Measurements from ENCODE around the gene ACSL4. TPM values are rescaled to one million over a fixed set of nuclear protein-coding genes. Genes with fewer than 3 reads are reported as not detected.
A peak's percentile ranks its signal among the peaks of the same experiment; 100 is the strongest.
"Not testable (repeated sequence)": the region's sequence is repeated elsewhere in the genome, so short reads cannot be mapped to it uniquely, and the experiment has no call there.

The ACSL4 gene
- total RNA-seq, 3 donors from 2014 or later (not counting 1 experiment from before 2014, with no cell fraction given), result 19.8 to 28.4 (median 21.7) TPM

DNA sequence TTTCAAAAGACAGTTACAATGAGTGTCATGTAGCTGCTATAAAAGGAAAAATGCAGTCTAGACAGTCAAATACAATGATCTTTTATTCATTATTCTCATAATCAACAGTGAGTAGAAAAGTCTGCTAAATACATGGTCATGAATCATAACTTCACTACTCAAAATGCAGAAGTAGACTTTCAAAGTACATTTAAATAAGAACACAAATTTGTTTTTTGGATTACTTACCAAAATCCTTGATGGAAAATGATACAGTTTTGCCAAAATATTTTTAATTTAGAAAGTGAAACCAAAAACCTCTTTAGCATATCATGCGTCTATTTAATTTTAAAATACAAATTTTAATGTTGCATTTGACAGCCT, 4.9 kb downstream of the ACSL4 start:
- peak overlapping the region; percentile 72 for H3K4me3 Mint-ChIP-seq
- peak overlapping the region; percentile 63 to 67 for H3K27ac Mint-ChIP-seq

DNA sequence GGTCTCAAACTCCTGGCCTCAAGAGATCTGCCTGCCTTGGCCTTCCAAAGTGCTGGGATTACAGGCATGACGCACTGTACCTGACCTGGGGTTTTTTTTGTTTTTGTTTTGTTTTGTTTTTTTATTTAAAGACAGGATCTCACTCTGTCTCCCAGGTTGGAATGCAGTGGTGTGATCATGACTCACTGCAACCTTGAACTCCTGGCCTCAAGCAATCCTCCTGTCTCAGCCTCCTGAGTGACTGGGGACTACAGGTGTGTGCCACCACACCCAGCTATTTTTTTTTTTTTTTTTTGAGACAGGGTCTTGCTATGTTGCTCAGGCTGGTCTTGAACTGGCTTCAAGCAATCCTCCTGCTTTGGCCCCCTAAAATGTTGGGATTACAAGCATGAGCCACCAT, 8.1 kb downstream of the ACSL4 start:
- H3K4me3 Mint-ChIP-seq; H3K27me3 Mint-ChIP-seq (ENCODE audit: low read depth in 2 of 2); H3K27me3 ChIP-seq (ENCODE audit: control insufficient read depth, insufficient read depth, low read length): not testable (repeated sequence)

More for the DNA sequence above, 4.9 kb downstream of the ACSL4 start:
- ATAC-seq, result no peak
- Histone ChIP-seq H3K9me3 (ENCODE audit: control insufficient read depth, insufficient read depth, low read length) (no peaks in the 10 kb centered on the region), H3K36me3 (ENCODE audit: control insufficient read depth, insufficient read depth, low read length) (no peaks in the 10 kb centered on the region), H3K4me3 (ENCODE audit: low read length) (no peak overlapping the region), H3K27me3 (ENCODE audit: control insufficient read depth, insufficient read depth, low read length) (no peaks in the 10 kb centered on the region), H3K4me1 (ENCODE audit: control insufficient read depth, insufficient read depth, low read length) (no peaks in the 10 kb centered on the region), H3K27ac (ENCODE audit: low read length) (no peak overlapping the region)
- TF ChIP-seq, protein P1, sequence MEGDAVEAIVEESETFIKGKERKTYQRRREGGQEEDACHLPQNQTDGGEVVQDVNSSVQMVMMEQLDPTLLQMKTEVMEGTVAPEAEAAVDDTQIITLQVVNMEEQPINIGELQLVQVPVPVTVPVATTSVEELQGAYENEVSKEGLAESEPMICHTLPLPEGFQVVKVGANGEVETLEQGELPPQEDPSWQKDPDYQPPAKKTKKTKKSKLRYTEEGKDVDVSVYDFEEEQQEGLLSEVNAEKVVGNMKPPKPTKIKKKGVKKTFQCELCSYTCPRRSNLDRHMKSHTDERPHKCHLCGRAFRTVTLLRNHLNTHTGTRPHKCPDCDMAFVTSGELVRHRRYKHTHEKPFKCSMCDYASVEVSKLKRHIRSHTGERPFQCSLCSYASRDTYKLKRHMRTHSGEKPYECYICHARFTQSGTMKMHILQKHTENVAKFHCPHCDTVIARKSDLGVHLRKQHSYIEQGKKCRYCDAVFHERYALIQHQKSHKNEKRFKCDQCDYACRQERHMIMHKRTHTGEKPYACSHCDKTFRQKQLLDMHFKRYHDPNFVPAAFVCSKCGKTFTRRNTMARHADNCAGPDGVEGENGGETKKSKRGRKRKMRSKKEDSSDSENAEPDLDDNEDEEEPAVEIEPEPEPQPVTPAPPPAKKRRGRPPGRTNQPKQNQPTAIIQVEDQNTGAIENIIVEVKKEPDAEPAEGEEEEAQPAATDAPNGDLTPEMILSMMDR (IDR thresholded peaks at IDR 0.05), result no peak
- no CpG with 5 or more reads among the region's 1 CpG for WGBS (ENCODE audit: insufficient coverage)
- peaks cover 29 to 32% of the 10 kb centered on the region in 2 donors for H3K4me1 Mint-ChIP-seq
- peaks cover 0 to 10% of the 10 kb centered on the region in 2 donors for H3K27me3 Mint-ChIP-seq (ENCODE audit: low read depth in 2 of 2)
- intact Hi-C loops (cut with micrococcal nuclease), result no loop called here
- no peak for DNase-seq
- H3K36me3 Mint-ChIP-seq, result no peaks in the 10 kb centered on the region
- H3K9me3 Mint-ChIP-seq, result no peaks in the 10 kb centered on the region

DNA sequence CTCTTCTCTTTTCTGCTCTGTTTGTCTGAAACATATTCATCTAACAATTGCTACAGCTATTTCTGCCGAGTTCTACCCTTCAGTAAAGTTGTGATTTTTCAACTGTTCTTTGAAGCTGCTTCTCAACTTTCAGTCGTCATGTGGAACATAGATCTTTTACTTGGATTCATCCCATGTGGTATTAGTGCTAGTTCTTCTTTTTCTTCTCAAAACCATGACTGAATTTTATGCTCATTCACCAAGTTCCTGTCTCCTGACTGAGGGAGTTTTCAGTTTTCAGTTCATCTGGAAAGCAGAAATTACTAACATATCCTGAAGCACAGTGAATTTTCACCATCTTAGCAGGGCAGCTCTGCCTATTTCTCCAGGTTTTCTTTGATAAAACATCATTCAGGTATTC, 12.1 kb downstream of the ACSL4 start:
- H3K36me3 ChIP-seq (ENCODE audit: control insufficient read depth, insufficient read depth, low read length), result no peaks in the 10 kb centered on the region
- H3K27me3 ChIP-seq (ENCODE audit: control insufficient read depth, insufficient read depth, low read length), result no peaks in the 10 kb centered on the region
- H3K4me1 Mint-ChIP-seq, result peaks cover 0 to 7% of the 10 kb centered on the region in 2 donors
- intact Hi-C loops (cut with micrococcal nuclease), result no loop called here
- TF ChIP-seq, protein P1 (IDR thresholded peaks at IDR 0.05), result no peak
- no peaks in the 10 kb centered on the region for H3K36me3 Mint-ChIP-seq
- WGBS (ENCODE audit: insufficient coverage), result 38% methylated on average over 2 of the region's 2 CpGs
- no peaks in the 10 kb centered on the region for H3K4me1 ChIP-seq (ENCODE audit: control insufficient read depth, insufficient read depth, low read length)
- no peak overlapping the region for H3K27ac ChIP-seq (ENCODE audit: low read length)
- H3K27ac Mint-ChIP-seq, result peak overlapping the region in 1 of 2 donors; percentile 14
- H3K9me3 Mint-ChIP-seq, result no peaks in the 10 kb centered on the region
- DNase-seq (no peak), ATAC-seq (no peak)
- H3K4me3 Mint-ChIP-seq, result no peak overlapping the region
- H3K9me3 ChIP-seq (ENCODE audit: control insufficient read depth, insufficient read depth, low read length), result no peaks in the 10 kb centered on the region
- no peak overlapping the region for H3K4me3 ChIP-seq (ENCODE audit: low read length)
- H3K27me3 Mint-ChIP-seq (ENCODE audit: low read depth in 2 of 2), result no peaks in the 10 kb centered on the region

More for the DNA sequence above, 8.1 kb downstream of the ACSL4 start:
- H3K9me3 Mint-ChIP-seq; intact Hi-C loops (cut with micrococcal nuclease); H3K27ac ChIP-seq (ENCODE audit: low read length); H3K4me3 ChIP-seq (ENCODE audit: low read length); DNase-seq; H3K36me3 Mint-ChIP-seq; H3K4me1 ChIP-seq (ENCODE audit: control insufficient read depth, insufficient read depth, low read length); ATAC-seq; H3K9me3 ChIP-seq (ENCODE audit: control insufficient read depth, insufficient read depth, low read length); H3K36me3 ChIP-seq (ENCODE audit: control insufficient read depth, insufficient read depth, low read length); H3K27ac Mint-ChIP-seq: not testable (repeated sequence)
- peaks cover 10 to 11% of the 10 kb centered on the region in 2 donors for H3K4me1 Mint-ChIP-seq
- 100% methylated on average over 1 of the region's 1 CpG for WGBS (ENCODE audit: insufficient coverage)

DNA sequence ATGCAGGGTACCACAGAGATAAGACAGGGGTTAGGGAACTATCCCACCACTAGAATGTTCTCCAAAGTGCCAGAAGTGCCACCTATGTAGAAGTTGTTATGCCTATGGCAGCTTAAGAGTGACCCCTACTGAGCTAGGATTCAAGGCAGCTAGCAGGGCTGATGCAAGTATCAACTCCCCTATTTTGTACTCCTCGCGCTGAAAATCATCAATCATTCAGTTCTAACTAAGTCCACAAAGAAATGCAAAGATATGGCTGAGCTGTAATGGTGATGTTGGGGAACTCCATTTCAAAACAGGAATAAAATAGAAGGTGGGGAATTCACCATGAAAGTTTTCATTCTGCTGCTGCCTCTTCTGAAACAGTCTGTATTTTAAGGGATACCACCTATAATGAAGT, 13.8 kb downstream of the ACSL4 start:
- H3K4me3 Mint-ChIP-seq, result no peak overlapping the region
- Histone ChIP-seq H3K27me3 (ENCODE audit: control insufficient read depth, insufficient read depth, low read length) (no peaks in the 10 kb centered on the region), H3K4me3 (ENCODE audit: low read length) (no peak overlapping the region), H3K36me3 (ENCODE audit: control insufficient read depth, insufficient read depth, low read length) (no peaks in the 10 kb centered on the region), H3K27ac (ENCODE audit: low read length) (no peak overlapping the region), H3K4me1 (ENCODE audit: control insufficient read depth, insufficient read depth, low read length) (no peaks in the 10 kb centered on the region), H3K9me3 (ENCODE audit: control insufficient read depth, insufficient read depth, low read length) (no peaks in the 10 kb centered on the region)
- no peaks in the 10 kb centered on the region for H3K27me3 Mint-ChIP-seq (ENCODE audit: low read depth in 2 of 2)
- no peak overlapping the region for H3K27ac Mint-ChIP-seq
- H3K36me3 Mint-ChIP-seq, result no peaks in the 10 kb centered on the region
- intact Hi-C loops (cut with micrococcal nuclease), result no loop called here
- ATAC-seq (no peak), DNase-seq (no peak)
- peaks cover 0 to 7% of the 10 kb centered on the region in 2 donors for H3K4me1 Mint-ChIP-seq
- TF ChIP-seq, protein P1 (IDR thresholded peaks at IDR 0.05), result no peak
- WGBS (ENCODE audit: insufficient coverage), result no CpG with 5 or more reads among the region's 2 CpGs
- no peaks in the 10 kb centered on the region for H3K9me3 Mint-ChIP-seq

Data from natural killer cell (primary cell).